Type B pancreatic cell (in vitro differentiated cells): ENCODE data around the gene SAA4. TPM values are rescaled to one million over a fixed set of nuclear protein-coding genes. Genes with fewer than 3 reads are reported as not detected.

ENCODE experiments used
- DNase-seq: peaks from one replicate; pipeline ENCODE4 v3.0.0; 2021; ENCODE audit warnings: mixed read lengths; ENCODE audit not compliant: unreplicated experiment; ENCODE audit errors: extremely low spot score
- H3K27ac Mint-ChIP-seq: 2 replicates; pipeline ENCODE4 v1.8.0; 2021; ENCODE audit warnings: mild to moderate bottlenecking, mixed read lengths
- H3K27me3 Mint-ChIP-seq: 2 replicates; pipeline ENCODE4 v1.8.0; 2021; ENCODE audit warnings: mixed read lengths
- H3K36me3 Mint-ChIP-seq: 2 replicates; pipeline ENCODE4 v1.8.0; 2021; ENCODE audit warnings: mixed read lengths
- H3K4me1 Mint-ChIP-seq: one replicate; pipeline ENCODE4 v1.8.0; 2021; ENCODE audit warnings: mixed read lengths; ENCODE audit not compliant: unreplicated experiment
- H3K4me3 Mint-ChIP-seq: 2 replicates; pipeline ENCODE4 v1.8.0; 2021; ENCODE audit warnings: mild to moderate bottlenecking, mixed read lengths
- H3K9me3 Mint-ChIP-seq: 2 replicates; pipeline ENCODE4 v1.8.0; 2021; ENCODE audit warnings: mixed read lengths
- total RNA-seq: library from RNA; stranded (reverse); gene quantifications from 2 replicates; pipeline ENCODE4 v1.2.1, GENCODE V29; 2021; ENCODE audit warnings: low replicate concordance
- TF ChIP-seq, protein P1 (sequence below): fragments of 200-600 bp; sonication (generic); conservative IDR thresholded peaks from 2 replicates; pipeline ENCODE4 v1.5.0; 2021; ENCODE audit warnings: antibody characterized with exemption, mild to moderate bottlenecking

The SAA4 gene
- total RNA-seq, 1 donor from 2014 or later, result not detected

DNA sequence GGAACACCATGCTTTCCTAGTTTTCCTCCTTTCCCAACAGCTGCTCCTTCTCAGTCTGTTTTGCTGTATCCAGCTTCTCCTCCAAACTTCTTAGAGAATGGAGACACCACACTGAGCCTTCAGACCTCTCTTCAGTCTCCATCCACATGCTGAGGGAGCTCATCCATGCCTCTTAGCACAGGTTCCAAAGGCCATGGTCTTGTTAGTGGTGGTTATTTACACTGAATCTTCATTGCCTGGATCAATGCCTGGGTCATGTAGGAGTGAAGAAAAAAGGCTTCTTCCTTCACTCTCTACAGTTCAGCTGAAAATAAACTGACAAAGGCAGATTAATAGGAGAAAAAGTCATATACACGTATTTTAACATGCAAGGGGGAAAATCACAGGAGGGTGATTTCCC is 3.1 kb upstream of the SAA4 start:
- TF ChIP-seq, protein P1, sequence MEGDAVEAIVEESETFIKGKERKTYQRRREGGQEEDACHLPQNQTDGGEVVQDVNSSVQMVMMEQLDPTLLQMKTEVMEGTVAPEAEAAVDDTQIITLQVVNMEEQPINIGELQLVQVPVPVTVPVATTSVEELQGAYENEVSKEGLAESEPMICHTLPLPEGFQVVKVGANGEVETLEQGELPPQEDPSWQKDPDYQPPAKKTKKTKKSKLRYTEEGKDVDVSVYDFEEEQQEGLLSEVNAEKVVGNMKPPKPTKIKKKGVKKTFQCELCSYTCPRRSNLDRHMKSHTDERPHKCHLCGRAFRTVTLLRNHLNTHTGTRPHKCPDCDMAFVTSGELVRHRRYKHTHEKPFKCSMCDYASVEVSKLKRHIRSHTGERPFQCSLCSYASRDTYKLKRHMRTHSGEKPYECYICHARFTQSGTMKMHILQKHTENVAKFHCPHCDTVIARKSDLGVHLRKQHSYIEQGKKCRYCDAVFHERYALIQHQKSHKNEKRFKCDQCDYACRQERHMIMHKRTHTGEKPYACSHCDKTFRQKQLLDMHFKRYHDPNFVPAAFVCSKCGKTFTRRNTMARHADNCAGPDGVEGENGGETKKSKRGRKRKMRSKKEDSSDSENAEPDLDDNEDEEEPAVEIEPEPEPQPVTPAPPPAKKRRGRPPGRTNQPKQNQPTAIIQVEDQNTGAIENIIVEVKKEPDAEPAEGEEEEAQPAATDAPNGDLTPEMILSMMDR, result no peak
- H3K9me3 Mint-ChIP-seq, result no peaks in the 10 kb centered on the region
- H3K36me3 Mint-ChIP-seq, result no peaks in the 10 kb centered on the region
- H3K27ac Mint-ChIP-seq, result no peak overlapping the region
- H3K4me3 Mint-ChIP-seq, result no peak overlapping the region
- H3K4me1 Mint-ChIP-seq, result no peaks in the 10 kb centered on the region
- peaks cover 33% of the 10 kb centered on the region for H3K27me3 Mint-ChIP-seq
- DNase-seq, result no peak

- Mint-ChIP-seq H3K4me1 (no peaks in the 10 kb centered on the region), H3K9me3 (no peaks in the 10 kb centered on the region), H3K36me3 (no peaks in the 10 kb centered on the region), H3K4me3 (no peak overlapping the region), H3K27me3 (peaks cover 37% of the 10 kb centered on the region), H3K27ac (no peak overlapping the region)
- no peak for DNase-seq
- TF ChIP-seq, protein P1, result no peak
Observed at GRCh38 chr11:18235394-18236334, 938 bp downstream of the SAA4 start.

- Mint-ChIP-seq H3K4me1 (no peaks in the 10 kb centered on the region), H3K9me3 (no peaks in the 10 kb centered on the region), H3K27me3 (peaks cover 30% of the 10 kb centered on the region), H3K36me3 (no peaks in the 10 kb centered on the region), H3K27ac (no peak overlapping the region), H3K4me3 (no peak overlapping the region)
- TF ChIP-seq, protein P1, result no peak
- no peak for DNase-seq
Observed at GRCh38 chr11:18233912-18234311, 2.7 kb downstream of the SAA4 start.

DNA sequence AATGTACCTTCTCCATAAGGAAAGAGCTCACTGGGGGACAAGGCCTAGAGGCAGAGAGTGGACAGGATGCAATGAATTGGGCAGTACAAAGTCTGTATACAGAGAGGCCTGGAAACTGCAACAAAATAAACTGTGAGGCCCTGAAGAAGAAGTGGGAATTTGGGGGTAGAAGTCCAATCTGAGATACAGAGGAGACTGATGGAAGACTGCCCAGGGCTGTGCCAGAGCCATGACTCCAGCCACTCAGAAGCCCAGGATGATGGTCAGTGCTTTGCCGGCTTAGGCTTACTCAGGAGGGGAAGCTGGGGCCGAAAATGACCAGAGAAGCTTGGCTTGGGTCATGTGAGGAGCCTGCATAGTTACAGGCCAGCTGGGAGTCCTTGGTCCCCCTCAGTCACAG is 5.7 kb downstream of the SAA4 start:
- Mint-ChIP-seq H3K36me3 (no peaks in the 10 kb centered on the region), H3K9me3 (no peaks in the 10 kb centered on the region), H3K4me3 (no peak overlapping the region), H3K27me3 (peaks cover 14% of the 10 kb centered on the region), H3K4me1 (no peaks in the 10 kb centered on the region), H3K27ac (no peak overlapping the region)
- no peak for DNase-seq
- TF ChIP-seq, protein P1, result no peak

DNA sequence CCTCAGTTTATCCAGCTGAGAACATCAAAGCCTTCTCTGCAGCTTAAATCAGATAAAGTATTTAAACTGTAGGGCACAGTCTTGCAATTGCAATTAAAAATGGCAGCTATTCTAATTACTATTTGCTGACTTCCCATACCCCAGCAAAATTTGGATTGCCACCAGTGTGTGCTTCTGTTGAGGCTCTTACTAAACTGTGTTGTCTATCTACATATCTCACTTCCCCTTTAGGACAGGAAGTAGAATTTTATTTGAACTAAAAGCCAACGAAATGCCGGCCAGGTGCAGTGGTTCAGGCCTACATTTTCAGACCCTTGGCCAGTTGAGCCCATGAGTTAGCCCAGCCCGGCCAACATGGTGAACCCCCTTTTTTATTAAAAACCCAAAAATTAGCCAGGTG is 7.1 kb downstream of the SAA4 start:
- TF ChIP-seq, protein P1, result no peak
- Mint-ChIP-seq H3K9me3 (no peaks in the 10 kb centered on the region), H3K27ac (no peak overlapping the region), H3K4me3 (no peak overlapping the region), H3K36me3 (no peaks in the 10 kb centered on the region), H3K27me3 (peaks cover 6% of the 10 kb centered on the region), H3K4me1 (no peaks in the 10 kb centered on the region)
- no peak for DNase-seq
